ENCODE data around the gene BTBD3.

The BTBD3 gene

DNA sequence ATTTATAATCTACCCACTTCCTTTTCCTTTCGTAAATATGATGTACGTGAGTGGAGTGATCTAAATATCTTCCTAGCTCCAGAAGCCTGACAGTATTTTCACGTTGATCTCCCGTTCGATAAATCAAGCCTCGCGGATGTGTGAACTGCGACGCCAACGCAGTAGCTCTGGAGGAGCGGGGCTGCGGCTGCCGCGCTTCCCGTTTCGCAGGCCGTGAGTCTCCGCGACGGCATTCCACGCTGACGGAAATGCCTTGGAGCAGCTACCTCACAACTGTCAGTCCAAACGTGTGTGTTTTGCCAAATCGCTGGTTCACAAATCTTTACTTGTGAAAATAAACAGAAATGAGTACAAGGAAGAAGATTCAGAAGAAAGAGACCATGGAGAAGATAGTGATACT lies 41.2 kb downstream of the BTBD3 start:
- no peak for DNase-seq (ENCODE audit: low spot score)
- no peak for TF ChIP-seq CTCF (IDR thresholded peaks at IDR 0.05)
- Histone ChIP-seq H3K4me3 (no peak overlapping the region), H3K27ac (no peak overlapping the region)

DNA sequence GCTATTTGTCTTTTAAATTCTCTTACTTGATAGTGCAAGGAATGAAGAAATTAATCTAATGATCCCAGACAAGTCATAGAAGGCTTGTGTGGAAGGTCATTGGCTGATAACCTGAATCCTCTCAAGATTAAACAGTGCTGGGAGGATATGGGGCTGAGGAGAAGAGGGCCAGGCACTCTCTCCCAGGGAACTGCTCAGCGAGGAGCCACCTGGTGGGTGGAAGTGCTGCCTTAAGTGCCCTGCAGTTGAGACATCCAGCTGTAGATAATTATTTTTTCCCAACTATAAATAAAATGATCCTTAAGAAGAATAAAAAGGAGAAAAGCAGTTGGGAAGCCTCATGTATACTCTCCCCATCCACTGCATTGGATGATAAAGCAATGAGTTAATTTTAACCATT lies 47.9 kb downstream of the BTBD3 start:
- no peak overlapping the region for H3K4me3 ChIP-seq
- no peak for DNase-seq (ENCODE audit: low spot score)
- H3K27ac ChIP-seq = no peak overlapping the region
- no peak for TF ChIP-seq CTCF (IDR thresholded peaks at IDR 0.05)

GRCh38 chr20:11966186-11966585 lies 48.5 kb downstream of the BTBD3 start:
- no peak for TF ChIP-seq CTCF (IDR thresholded peaks at IDR 0.05)
- Histone ChIP-seq H3K27ac (no peak overlapping the region), H3K4me3 (no peak overlapping the region)
- no peak for DNase-seq (ENCODE audit: low spot score)

GRCh38 chr20:11970243-11970836 lies 52.6 kb downstream of the BTBD3 start:
- DNase-seq (ENCODE audit: low spot score) = no peak
- H3K4me3 ChIP-seq = no peak overlapping the region
- H3K27ac ChIP-seq = no peak overlapping the region
- TF ChIP-seq CTCF (IDR thresholded peaks at IDR 0.05) = no peak

GRCh38 chr20:11972478-11972877 lies 54.8 kb downstream of the BTBD3 start:
- DNase-seq (ENCODE audit: low spot score) = no peak
- H3K27ac ChIP-seq = no peak overlapping the region
- H3K4me3 ChIP-seq = no peak overlapping the region
- TF ChIP-seq CTCF (IDR thresholded peaks at IDR 0.05) = no peak

Measured in coronary artery (tissue), 2 donors.